H1 (cell line): ENCODE measurements around the gene OR2V2. TPM values are rescaled to one million over a fixed set of nuclear protein-coding genes. Genes with fewer than 3 reads are reported as not detected.

ENCODE experiments used
- CTCF ChIA-PET: fragments of 300-600 bp; sonication (Branson Sonifier 250); formaldehyde crosslinking; loops from one replicate; lab custom pipeline; 2021; ENCODE audit not compliant: partially characterized antibody; lab: Charles Lee
- POLR2A ChIA-PET: fragments of 300-600 bp; sonication (Branson Sonifier 250); formaldehyde crosslinking; loops from one replicate; lab custom pipeline; 2021; ENCODE audit warnings: inconsistent platforms; ENCODE audit not compliant: partially characterized antibody; lab: Charles Lee
- DNase-seq, 2 experiments: peaks; one replicate each; pipeline versions ENCODE4 v3.0.0 to v3.0.0-alpha.2; 2010 to 2022; ENCODE audit warnings: low spot score in 2 of 2, low read depth in 1 of 2, mixed read lengths in 1 of 2
- FAIRE-seq: peaks from 2 replicates; lab custom pipeline; 2011; peaks lifted over from hg19 to GRCh38; lab: Jason Lieb, UNC
- H2AFZ ChIP-seq: 2 replicates; pipeline ENCODE4 v1.8.1; 2012; ENCODE audit warnings: low read length, inconsistent platforms
- H2AK5ac ChIP-seq: 2 replicates; pipeline ENCODE4 v1.6.1; 2013; ENCODE audit warnings: low read depth, low read length
- H2BK120ac ChIP-seq: replicated peaks from 2 replicates; pipeline ENCODE3; 2013; ENCODE audit warnings: low read depth, low read length, inconsistent platforms
- H2BK12ac ChIP-seq: 2 replicates; pipeline ENCODE4 v1.6.1; 2013; ENCODE audit warnings: low read depth, low read length
- H2BK15ac ChIP-seq: 2 replicates; pipeline ENCODE4 v1.6.1; 2013; ENCODE audit warnings: low read length
- H2BK20ac ChIP-seq: 2 replicates; pipeline ENCODE4 v1.6.1; 2013; ENCODE audit warnings: low read length
- H2BK5ac ChIP-seq: 2 replicates; pipeline ENCODE4 v1.6.1; 2013; ENCODE audit warnings: low read depth, low read length
- H3K14ac ChIP-seq: 2 replicates; pipeline ENCODE4 v1.6.1; 2013; ENCODE audit warnings: inconsistent platforms; ENCODE audit not compliant: insufficient read length
- H3K18ac ChIP-seq: 2 replicates; pipeline ENCODE4 v1.6.1; 2013; ENCODE audit warnings: low read length; ENCODE audit errors: extremely low read depth
- H3K23ac ChIP-seq: 2 replicates; pipeline ENCODE4 v1.6.1; 2013; ENCODE audit warnings: inconsistent platforms; ENCODE audit not compliant: insufficient read length
- H3K23me2 ChIP-seq: 2 replicates; pipeline ENCODE4 v1.6.1; 2013; ENCODE audit warnings: low read depth, low read length
- H3K27ac ChIP-seq: 2 replicates; pipeline ENCODE4 v1.6.1; 2011; ENCODE audit warnings: low read depth, low read length, inconsistent platforms
- H3K27me3 ChIP-seq, 4 experiments: replicated peaks in 1 of 4; 1 replicate in 1 of 4; 2 replicates in 3 of 4; pipeline versions ENCODE4 v1.6.1 to v1.8.1; 2011 to 2013; ENCODE audit warnings: low read length in 3 of 4, mild to moderate bottlenecking in 3 of 4, inconsistent platforms in 2 of 4, mixed read lengths in 2 of 4, moderate library complexity in 1 of 4; ENCODE audit not compliant: control insufficient read depth in 3 of 4, insufficient read depth in 3 of 4; ENCODE audit errors: extremely low read depth in 1 of 4
- H3K36me3 ChIP-seq, 4 experiments: 2 replicates each; pipeline versions ENCODE4 v1.6.1 to v1.8.1; 2011 to 2013; ENCODE audit warnings: mild to moderate bottlenecking in 4 of 4, low read length in 3 of 4, moderate library complexity in 2 of 4, control low read depth in 1 of 4, inconsistent platforms in 1 of 4; ENCODE audit not compliant: insufficient read depth in 4 of 4, control insufficient read depth in 2 of 4
- H3K4ac ChIP-seq: replicated peaks from 2 replicates; pipeline ENCODE3; 2013; ENCODE audit warnings: low read length, low read depth, mixed read lengths, inconsistent platforms; ENCODE audit not compliant: insufficient read length
- H3K4me1 ChIP-seq, 4 experiments: replicated peaks in 1 of 4; 1 replicate in 1 of 4; 2 replicates in 3 of 4; pipeline versions ENCODE4 v1.6.1 to v1.8.1; 2011 to 2013; ENCODE audit warnings: low read length in 3 of 4, inconsistent platforms in 2 of 4, mixed read lengths in 1 of 4; ENCODE audit not compliant: insufficient read depth in 4 of 4, control insufficient read depth in 3 of 4
- H3K4me2 ChIP-seq, 2 experiments: 2 replicates each; pipeline versions ENCODE4 v1.6.1 to v1.8.1; 2011 to 2013; ENCODE audit warnings: low read depth in 2 of 2, low read length in 2 of 2, control low read depth in 1 of 2, inconsistent platforms in 1 of 2, mild to moderate bottlenecking in 1 of 2; ENCODE audit not compliant: insufficient read depth in 1 of 2
- H3K4me3 ChIP-seq, 4 experiments: fragments of 200-600, 300-600 bp in 1 of 4; sonication (generic), shearing (Covaris generic), sonication (Bioruptor Twin) in 1 of 4; 2 replicates each; pipeline versions ENCODE4 v1.5.1 to v1.8.1; 2011 to 2016; ENCODE audit warnings: low read length in 4 of 4, low read depth in 3 of 4, control low read depth in 2 of 4, inconsistent platforms in 2 of 4, mild to moderate bottlenecking in 2 of 4, mixed read lengths in 1 of 4, moderate library complexity in 1 of 4; ENCODE audit not compliant: insufficient read depth in 2 of 4; ENCODE audit errors: extremely low read depth in 1 of 4
- H3K56ac ChIP-seq: replicated peaks from 2 replicates; pipeline ENCODE3; 2013; ENCODE audit warnings: low read depth, mild to moderate bottlenecking, mixed read lengths, low read length, inconsistent platforms; ENCODE audit not compliant: insufficient read length
- H3K79me1 ChIP-seq: 2 replicates; pipeline ENCODE4 v1.6.1; 2013; ENCODE audit warnings: low read depth, low read length, control low read depth
- H3K79me2 ChIP-seq, 2 experiments: 2 replicates each; pipeline versions ENCODE4 v1.6.1 to v1.8.1; 2012 to 2013; ENCODE audit warnings: low read length in 2 of 2, mild to moderate bottlenecking in 2 of 2, inconsistent platforms in 1 of 2; ENCODE audit not compliant: insufficient read depth in 2 of 2, control insufficient read depth in 1 of 2
- H3K9ac ChIP-seq, 4 experiments: replicated peaks in 1 of 4; 1 replicate in 1 of 4; 2 replicates in 3 of 4; pipeline versions ENCODE4 v1.6.1 to v1.8.1; 2011 to 2013; ENCODE audit warnings: low read depth in 3 of 4, low read length in 3 of 4, control low read depth in 2 of 4, mild to moderate bottlenecking in 2 of 4, moderate library complexity in 2 of 4, inconsistent platforms in 1 of 4; ENCODE audit errors: extremely low read depth in 1 of 4
- H3K9me3 ChIP-seq, 2 experiments: 2 replicates each; pipeline versions ENCODE4 v1.6.1 to v1.8.1; 2012 to 2013; ENCODE audit warnings: mild to moderate bottlenecking in 2 of 2, moderate library complexity in 2 of 2, control low read depth in 1 of 2, inconsistent platforms in 1 of 2, low read depth in 1 of 2, low read length in 1 of 2, mixed read lengths in 1 of 2; ENCODE audit not compliant: insufficient read depth in 2 of 2
- H4K20me1 ChIP-seq, 2 experiments: replicated peaks in 1 of 2; 2 replicates each; pipeline versions ENCODE3 to v1.8.1; 2011 to 2013; ENCODE audit warnings: inconsistent platforms in 2 of 2, low read length in 2 of 2, mild to moderate bottlenecking in 1 of 2; ENCODE audit not compliant: insufficient read depth in 2 of 2, control insufficient read depth in 1 of 2
- H4K5ac ChIP-seq: 2 replicates; pipeline ENCODE4 v1.6.1; 2013; ENCODE audit warnings: low read length, low read depth, mixed read lengths, inconsistent platforms; ENCODE audit not compliant: insufficient read length
- H4K8ac ChIP-seq: 2 replicates; pipeline ENCODE4 v1.8.0; 2013; ENCODE audit warnings: mild to moderate bottlenecking, moderate library complexity, low read length, inconsistent platforms; ENCODE audit not compliant: insufficient read depth; ENCODE audit errors: extremely low read depth
- H4K91ac ChIP-seq: replicated peaks from 2 replicates; pipeline ENCODE3; 2013; ENCODE audit warnings: low read length, mixed read lengths, inconsistent platforms; ENCODE audit not compliant: insufficient read length
- ATF2 ChIP-seq: IDR thresholded peaks from 2 replicates; pipeline ENCODE4 v1.6.1; 2012; ENCODE audit warnings: low read length, inconsistent platforms
- CBX5 ChIP-seq: fragments of 300-800, 300-1000 bp; sonication (generic); IDR thresholded peaks from 2 replicates; pipeline ENCODE4 v1.7.1; 2016; ENCODE audit warnings: antibody characterized with exemption, low read length, low read depth
- CHD1 ChIP-seq: IDR thresholded peaks from 2 replicates; pipeline ENCODE4 v1.6.1; 2012; ENCODE audit warnings: low read depth, low read length, improper control_type of control experiment
- MAX ChIP-seq: IDR thresholded peaks from 2 replicates; pipeline ENCODE4 v1.6.1; 2012; ENCODE audit warnings: inconsistent platforms
- RAD21 ChIP-seq, 2 experiments: IDR thresholded peaks in 1 of 2; conservative IDR thresholded peaks in 1 of 2; 2 replicates each; pipeline ENCODE4 v1.6.1; 2011; ENCODE audit warnings: low read depth in 2 of 2, low read length in 2 of 2, improper control_type of control experiment in 1 of 2, inconsistent platforms in 1 of 2, mild to moderate bottlenecking in 1 of 2, moderate library complexity in 1 of 2
- SP1 ChIP-seq: IDR thresholded peaks from 2 replicates; pipeline ENCODE4 v1.6.1; 2011; ENCODE audit warnings: low read depth, low read length
- WGBS, 2 experiments: shearing (Covaris generic) in 1 of 2; methylation state at CpG; one replicate each; pipeline versions ENCODE4 v1.1.6 to v1.1.7; 2013 to 2015; ENCODE audit warnings: low lambda C conversion rate in 2 of 2, mixed read lengths in 2 of 2, inconsistent platforms in 1 of 2, low coverage in 1 of 2, missing lambda C conversion rate in 1 of 2; ENCODE audit not compliant: insufficient replicate concordance in 2 of 2, insufficient coverage in 1 of 2, insufficient read length in 1 of 2; ENCODE audit errors: extremely low coverage in 1 of 2, missing lambda C conversion rate in 1 of 2; 5-methylcytosine and 5-hydroxymethylcytosine counted together
- polyA plus RNA-seq, 7 experiments: library from polyadenylated mRNA; depleted of rRNA in 3 of 7; stranded (reverse) in 5 of 7; unstranded in 2 of 7; fragments of >200 nt in 5 of 7; fragments of 200-250 nt in 2 of 7; gene quantifications; 1 replicate in 5 of 7; 2 replicates in 1 of 7; 4 replicates in 1 of 7; pipeline versions ENCODE4 v1.2.1 to v1.2.3, GENCODE V29; 2011 to 2013; ENCODE audit warnings: missing spikeins in 2 of 7, mixed read lengths in 2 of 7
- total RNA-seq: library from RNA; stranded (reverse); fragmentation: NEBNext Ultra II Directional; extraction: Animal tissue kit (Norgen Biotek cat#: 25700); gene quantifications from 2 replicates; pipeline ENCODE4 v1.2.1, GENCODE V29; 2021
- TF ChIP-seq, protein P1 (sequence below): IDR thresholded peaks from 2 replicates; pipeline ENCODE4 v1.6.1; 2012; ENCODE audit warnings: inconsistent platforms

OR2V2 gene
- total and polyA plus RNA-seq, 2 of the 8 experiments (the other 6 are each of a cell fraction or from before 2014, with no cell fraction given) = not detected

GRCh38 chr5:181109489-181110013, 37.8 kb upstream of the OR2V2 start:
- no peak for FAIRE-seq
- Histone ChIP-seq H2BK12ac (no peak overlapping the region; the same call in 1 of the 2 replicates), H3K23me2 (no peaks in the 10 kb centered on the region), H3K9ac (no peak overlapping the region), H2BK20ac (no peak overlapping the region), H3K36me3 (no peaks in the 10 kb centered on the region), H2BK15ac (0 out of 2 replicates have a peak overlapping the region, but pooled peaks have one; percentile 36), H3K27ac (no peak overlapping the region), H3K4ac (no peak overlapping the region), H4K8ac (no peak overlapping the region), H2BK5ac (0 out of 2 replicates have a peak overlapping the region, but pooled peaks have one; percentile 46), H3K4me2 (peak overlapping the region in 1 of 2 experiments; percentile 55; a peak in 2 of 4 replicates), H3K23ac (no peak overlapping the region), H4K91ac (no peak overlapping the region), H3K18ac (no peak overlapping the region; the same call in 1 of the 2 replicates), H2BK120ac (no peak overlapping the region), H2AFZ (no peak overlapping the region), H3K4me1 (peaks cover 0 to 12% (median 6%) of the 10 kb centered on the region in 4 experiments; a peak in 6 of 7 replicates), H3K14ac (no peak overlapping the region), H3K9me3 (peaks cover 0 to 5% of the 10 kb centered on the region in 2 experiments; a peak in 1 of 4 replicates), H3K56ac (no peak overlapping the region), H3K79me2 (no peaks in the 10 kb centered on the region), H3K79me1 (no peaks in the 10 kb centered on the region), H3K4me3 (no peak overlapping the region), H4K20me1 (no peaks in the 10 kb centered on the region), H3K27me3 (peaks cover 10 to 22% (median 14%) of the 10 kb centered on the region in 4 experiments), H2AK5ac (no peak overlapping the region; the same call in 1 of the 2 replicates), H4K5ac (no peak overlapping the region)
- TF ChIP-seq CBX5 (no peak), CHD1 (no peak), RAD21 (IDR thresholded peaks at IDR 0.05 in 1 of 2, conservative IDR thresholded peaks at IDR 0.05 in 1 of 2; ENCODE audit: low read depth in 2 of 2, low read length in 2 of 2) (no peak), SP1 (0 out of 2 replicates have a peak, but pooled peaks have one; percentile 16), ATF2 (no peak), MAX (peak; percentile 50)
- TF ChIP-seq, protein P1, sequence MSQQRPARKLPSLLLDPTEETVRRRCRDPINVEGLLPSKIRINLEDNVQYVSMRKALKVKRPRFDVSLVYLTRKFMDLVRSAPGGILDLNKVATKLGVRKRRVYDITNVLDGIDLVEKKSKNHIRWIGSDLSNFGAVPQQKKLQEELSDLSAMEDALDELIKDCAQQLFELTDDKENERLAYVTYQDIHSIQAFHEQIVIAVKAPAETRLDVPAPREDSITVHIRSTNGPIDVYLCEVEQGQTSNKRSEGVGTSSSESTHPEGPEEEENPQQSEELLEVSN = peak; percentile 45
- ChIA-PET POLR2A (no interaction called here), CTCF (interaction anchor here (0.7 to 3.4 kb wide), 3 partner anchors 13 to 324 kb away, joined by 3 to 9 read pairs (median 7); no protein-coding TSS in a partner anchor)
- WGBS, 2 experiments = 62% methylated on average over 8 of the region's 11 CpGs; no CpG with 5 or more reads in 1 of the 2 experiments
- peak in 1 of 2 experiments; percentile 67 for DNase-seq
